HG03342 (cell line): ENCODE measurements around the gene HNRNPLL.
"Not testable (repeated sequence)": the region's sequence is repeated elsewhere in the genome, so short reads cannot be mapped to it uniquely, and the experiment has no call there.

ENCODE experiments used
- ATAC-seq: cut with Tn5 transposase; IDR thresholded peaks from one replicate; pipeline ENCODE4 v1.9.1; 2021; ENCODE audit warnings: mild to moderate bottlenecking, moderate library complexity; ENCODE audit not compliant: unreplicated experiment

HNRNPLL gene

GRCh38 chr2:38602732-38603401 lies at the start of gene HNRNPLL:
Gene HNRNPLL (minus strand): TSS chr2:38602928. CDS start chr2:38602626, 302 bp downstream.
- ATAC-seq = peak; percentile 68

GRCh38 chr2:38650717-38651116 lies 48.0 kb upstream of the HNRNPLL start:
- ATAC-seq = no peak

- ATAC-seq = no peak
Observed at GRCh38 chr2:38650012-38650411, 47.3 kb upstream of the HNRNPLL start.

GRCh38 chr2:38649176-38649728 lies 46.5 kb upstream of the HNRNPLL start:
- ATAC-seq = no peak

GRCh38 chr2:38648107-38648761 lies 45.5 kb upstream of the HNRNPLL start:
- ATAC-seq = no peak

GRCh38 chr2:38643683-38644511 lies 41.2 kb upstream of the HNRNPLL start:
- not testable (repeated sequence) for ATAC-seq

- no peak for ATAC-seq
Observed at GRCh38 chr2:38643021-38643671, 40.4 kb upstream of the HNRNPLL start.

GRCh38 chr2:38642373-38643017 lies 39.8 kb upstream of the HNRNPLL start:
- ATAC-seq = not testable (repeated sequence)

GRCh38 chr2:38636069-38636468 lies 33.3 kb upstream of the HNRNPLL start:
- ATAC-seq = no peak

GRCh38 chr2:38635139-38635538 lies 32.4 kb upstream of the HNRNPLL start:
- ATAC-seq = no peak

GRCh38 chr2:38634684-38635083 lies 32.0 kb upstream of the HNRNPLL start:
- ATAC-seq = peak; percentile 96

- no peak for ATAC-seq
Observed at GRCh38 chr2:38633895-38634294, 31.2 kb upstream of the HNRNPLL start.

GRCh38 chr2:38632980-38633379 lies 30.3 kb upstream of the HNRNPLL start:
- no peak for ATAC-seq

GRCh38 chr2:38631976-38632375 lies 29.2 kb upstream of the HNRNPLL start:
- ATAC-seq = no peak

- no peak for ATAC-seq
Observed at GRCh38 chr2:38629684-38630083, 27.0 kb upstream of the HNRNPLL start.

GRCh38 chr2:38627391-38627790 lies 24.7 kb upstream of the HNRNPLL start:
- no peak for ATAC-seq

- no peak for ATAC-seq
Observed at GRCh38 chr2:38626326-38627035, 23.8 kb upstream of the HNRNPLL start.

GRCh38 chr2:38622210-38622609 lies 19.5 kb upstream of the HNRNPLL start:
- ATAC-seq = no peak

GRCh38 chr2:38621018-38621417 lies 18.3 kb upstream of the HNRNPLL start:
- ATAC-seq = no peak
